ENCODE data around the gene CCDC80.

Gene CCDC80

DNA sequence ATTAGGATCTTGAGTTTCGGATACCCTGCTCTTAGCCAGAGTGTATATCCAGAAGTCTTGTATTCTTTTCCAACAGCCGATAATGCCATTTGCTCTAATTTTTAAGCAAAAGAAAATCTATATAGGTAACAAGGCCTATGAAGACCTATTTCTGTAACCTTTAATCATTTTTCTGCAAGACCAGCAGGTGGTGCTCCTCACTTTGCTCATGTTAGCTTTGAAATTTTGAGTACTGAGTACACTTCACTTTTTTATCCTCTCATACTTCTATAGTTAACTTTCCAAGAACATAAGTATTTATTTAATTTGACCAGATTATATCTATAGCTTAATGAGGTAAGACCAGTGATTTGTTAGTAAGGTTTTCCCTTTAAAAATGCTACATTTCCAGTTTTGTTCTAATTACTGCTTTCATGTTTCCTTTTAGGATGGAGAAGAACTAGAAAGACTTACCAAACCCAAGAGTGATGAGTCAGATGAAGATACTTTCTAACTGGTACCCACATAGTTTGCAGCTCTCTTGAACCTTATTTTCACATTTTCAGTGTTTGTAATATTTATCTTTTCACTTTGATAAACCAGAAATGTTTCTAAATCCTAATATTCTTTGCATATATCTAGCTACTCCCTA, 58.6 kb downstream of the CCDC80 start:
- peak; percentile 73 for DNase-seq (ENCODE audit: low read depth)
- no peak overlapping the region for H3K4me3 ChIP-seq (ENCODE audit: low read depth, low read length)
- TF ChIP-seq, protein P1, sequence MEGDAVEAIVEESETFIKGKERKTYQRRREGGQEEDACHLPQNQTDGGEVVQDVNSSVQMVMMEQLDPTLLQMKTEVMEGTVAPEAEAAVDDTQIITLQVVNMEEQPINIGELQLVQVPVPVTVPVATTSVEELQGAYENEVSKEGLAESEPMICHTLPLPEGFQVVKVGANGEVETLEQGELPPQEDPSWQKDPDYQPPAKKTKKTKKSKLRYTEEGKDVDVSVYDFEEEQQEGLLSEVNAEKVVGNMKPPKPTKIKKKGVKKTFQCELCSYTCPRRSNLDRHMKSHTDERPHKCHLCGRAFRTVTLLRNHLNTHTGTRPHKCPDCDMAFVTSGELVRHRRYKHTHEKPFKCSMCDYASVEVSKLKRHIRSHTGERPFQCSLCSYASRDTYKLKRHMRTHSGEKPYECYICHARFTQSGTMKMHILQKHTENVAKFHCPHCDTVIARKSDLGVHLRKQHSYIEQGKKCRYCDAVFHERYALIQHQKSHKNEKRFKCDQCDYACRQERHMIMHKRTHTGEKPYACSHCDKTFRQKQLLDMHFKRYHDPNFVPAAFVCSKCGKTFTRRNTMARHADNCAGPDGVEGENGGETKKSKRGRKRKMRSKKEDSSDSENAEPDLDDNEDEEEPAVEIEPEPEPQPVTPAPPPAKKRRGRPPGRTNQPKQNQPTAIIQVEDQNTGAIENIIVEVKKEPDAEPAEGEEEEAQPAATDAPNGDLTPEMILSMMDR (IDR thresholded peaks at IDR 0.05; ENCODE audit: low read depth, low read length, missing control alignments): peak; percentile 60
- in situ Hi-C loops (cut with HindIII; ENCODE audit: low sequenced_read_pairs): no loop called here

DNA sequence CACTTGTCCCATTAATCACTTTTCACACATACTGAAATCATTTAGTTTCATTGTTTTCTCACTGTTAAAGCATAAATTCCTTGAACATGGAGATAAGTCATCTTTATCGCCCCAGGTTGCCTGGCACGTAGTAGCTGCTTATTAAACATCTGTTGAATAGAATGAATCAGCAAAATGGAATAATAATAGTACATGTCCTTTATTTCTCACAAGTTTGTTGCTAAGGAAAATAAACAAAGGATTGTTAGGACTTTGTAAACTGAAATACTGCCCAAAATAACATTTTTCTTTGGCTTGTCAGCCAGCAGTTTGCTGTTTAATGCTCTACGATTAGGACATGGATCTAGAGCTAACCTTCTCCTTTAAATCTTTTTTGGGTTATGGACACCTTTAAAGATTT, 61.2 kb downstream of the CCDC80 start:
- in situ Hi-C loops (cut with HindIII; ENCODE audit: low sequenced_read_pairs): no loop called here
- TF ChIP-seq, protein P1 (IDR thresholded peaks at IDR 0.05; ENCODE audit: low read depth, low read length, missing control alignments): no peak
- H3K4me3 ChIP-seq (ENCODE audit: low read depth, low read length): no peak overlapping the region
- DNase-seq (ENCODE audit: low read depth): no peak

DNA sequence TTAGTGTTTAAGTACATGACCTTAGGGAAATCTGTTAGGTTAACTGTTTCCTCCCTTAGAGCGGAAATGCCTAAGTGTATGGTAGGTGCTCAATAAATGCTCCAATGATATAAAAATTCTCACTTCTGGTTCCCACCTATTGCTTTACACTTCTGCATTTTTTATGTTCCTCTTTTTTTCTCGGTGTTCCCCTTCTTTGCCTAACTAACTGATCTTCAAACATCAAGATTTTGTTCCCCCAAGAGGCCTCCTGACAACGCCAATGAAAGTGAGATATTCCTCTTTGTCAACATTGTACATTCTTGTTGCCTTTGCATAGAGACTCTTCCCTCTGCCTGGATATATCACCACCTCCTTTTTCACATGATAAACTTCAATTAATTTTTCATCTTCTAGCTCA, 61.7 kb downstream of the CCDC80 start:
- TF ChIP-seq, protein P1 (IDR thresholded peaks at IDR 0.05; ENCODE audit: low read depth, low read length, missing control alignments): no peak
- in situ Hi-C loops (cut with HindIII; ENCODE audit: low sequenced_read_pairs): no loop called here
- H3K4me3 ChIP-seq (ENCODE audit: low read depth, low read length): no peak overlapping the region
- no peak for DNase-seq (ENCODE audit: low read depth)

DNA sequence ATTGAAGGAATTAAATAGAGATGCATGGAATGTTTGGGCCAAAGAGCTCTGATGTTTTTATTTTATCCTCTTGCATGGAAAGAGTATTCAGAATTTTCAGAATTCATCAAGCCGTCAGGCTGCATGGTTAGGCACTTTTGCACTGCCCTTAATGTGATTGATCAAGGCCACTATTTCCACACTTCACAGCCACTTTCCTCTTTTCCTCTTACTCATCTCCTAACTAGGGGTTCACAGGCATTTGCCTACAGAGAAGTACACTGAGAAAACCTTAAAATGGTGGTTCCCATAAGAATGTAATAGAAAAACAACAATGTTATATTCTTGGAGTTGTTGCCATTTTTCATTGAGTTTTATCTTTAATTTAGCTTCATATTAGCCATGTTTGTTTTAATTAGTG, 68.2 kb downstream of the CCDC80 start:
- TF ChIP-seq, protein P1 (IDR thresholded peaks at IDR 0.05; ENCODE audit: low read depth, low read length, missing control alignments): no peak
- in situ Hi-C loops (cut with HindIII; ENCODE audit: low sequenced_read_pairs): no loop called here
- no peak overlapping the region for H3K4me3 ChIP-seq (ENCODE audit: low read depth, low read length)
- DNase-seq (ENCODE audit: low read depth): no peak

DNA sequence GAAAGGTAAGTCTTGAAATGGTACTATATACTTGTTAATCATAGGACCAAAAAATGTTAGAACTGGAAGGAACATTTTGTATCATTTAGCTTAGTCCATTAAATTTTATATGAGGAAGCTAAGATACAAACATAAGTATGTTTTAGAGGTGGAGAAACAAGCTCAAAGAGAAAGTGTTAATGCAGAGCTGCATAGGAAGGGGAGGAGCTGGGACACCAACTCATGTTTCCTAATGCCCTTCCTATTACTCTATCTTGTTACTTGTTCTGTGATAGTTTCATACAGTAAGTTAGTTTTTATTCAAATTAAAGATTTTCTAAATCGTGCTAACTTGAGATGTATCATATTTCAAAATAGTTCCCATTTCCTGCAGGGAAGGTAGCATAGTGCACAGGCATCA, 71.7 kb downstream of the CCDC80 start:
- no peak overlapping the region for H3K4me3 ChIP-seq (ENCODE audit: low read depth, low read length)
- TF ChIP-seq, protein P1 (IDR thresholded peaks at IDR 0.05; ENCODE audit: low read depth, low read length, missing control alignments): no peak
- in situ Hi-C loops (cut with HindIII; ENCODE audit: low sequenced_read_pairs): no loop called here
- DNase-seq (ENCODE audit: low read depth): no peak

DNA sequence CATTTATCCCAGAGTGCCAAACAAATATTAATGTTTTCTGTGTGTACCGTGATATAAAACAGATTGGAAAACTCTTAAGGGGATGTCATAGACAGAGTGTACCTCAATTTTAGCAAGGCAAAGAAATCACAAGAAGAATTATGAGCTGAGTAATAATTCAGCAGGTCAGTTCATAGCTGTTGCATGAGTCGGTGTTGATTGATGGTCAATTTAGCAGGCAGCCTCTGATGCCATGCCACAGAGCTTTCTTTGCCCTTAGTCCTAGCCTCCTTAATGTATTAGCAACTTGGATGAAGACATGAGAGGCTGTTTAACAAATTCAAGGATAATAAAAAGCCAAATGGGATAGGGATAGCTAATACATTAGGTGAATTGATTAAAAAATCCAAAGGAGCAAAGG, 72.3 kb downstream of the CCDC80 start:
- in situ Hi-C loops (cut with HindIII; ENCODE audit: low sequenced_read_pairs): no loop called here
- TF ChIP-seq, protein P1 (IDR thresholded peaks at IDR 0.05; ENCODE audit: low read depth, low read length, missing control alignments): no peak

More for the DNA sequence above, 72.3 kb downstream of the CCDC80 start:
- H3K4me3 ChIP-seq (ENCODE audit: low read depth, low read length): no peak overlapping the region
- no peak for DNase-seq (ENCODE audit: low read depth)
